GM21526 (cell line): ENCODE measurements around the gene DDT.
"Not testable (repeated sequence)": the region's sequence is repeated elsewhere in the genome, so short reads cannot be mapped to it uniquely, and the experiment has no call there.

Experiments
- ATAC-seq: cut with Tn5 transposase; IDR thresholded peaks from one replicate; pipeline ENCODE4 v1.9.1; 2021; ENCODE audit warnings: moderate library complexity; ENCODE audit not compliant: unreplicated experiment, low FRiP score

The DDT gene

DNA sequence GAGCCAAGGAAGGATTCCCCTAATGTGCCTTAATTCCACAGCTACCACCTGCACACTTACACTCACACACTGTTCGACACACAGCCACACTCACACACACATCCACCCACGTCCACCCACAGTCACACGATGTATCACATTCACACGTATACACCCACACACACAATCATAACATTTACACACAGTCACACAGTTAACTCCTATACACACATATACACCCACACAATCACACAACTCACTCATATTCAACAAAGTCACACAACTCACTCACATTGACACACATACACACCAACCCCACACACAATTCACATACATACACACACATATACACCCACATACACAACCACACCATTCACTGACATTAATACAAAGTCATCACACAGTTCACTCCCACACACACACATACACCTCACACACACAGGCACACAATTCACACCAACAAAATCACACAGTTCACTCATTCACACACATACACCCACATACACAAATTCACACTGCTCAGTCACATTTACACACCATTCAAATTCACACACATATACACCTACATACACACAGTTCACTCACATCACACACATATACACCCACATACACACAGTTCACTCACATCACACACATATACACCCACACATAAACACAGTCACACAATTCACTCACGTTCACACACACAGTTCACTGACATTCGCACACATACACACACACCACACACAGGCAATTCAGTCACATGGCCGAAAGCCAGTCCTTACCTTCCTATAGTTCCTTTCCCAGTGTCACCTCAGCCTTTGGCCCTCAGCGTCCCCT lies 19.8 kb downstream of the DDT start:
- not testable (repeated sequence) for ATAC-seq

DNA sequence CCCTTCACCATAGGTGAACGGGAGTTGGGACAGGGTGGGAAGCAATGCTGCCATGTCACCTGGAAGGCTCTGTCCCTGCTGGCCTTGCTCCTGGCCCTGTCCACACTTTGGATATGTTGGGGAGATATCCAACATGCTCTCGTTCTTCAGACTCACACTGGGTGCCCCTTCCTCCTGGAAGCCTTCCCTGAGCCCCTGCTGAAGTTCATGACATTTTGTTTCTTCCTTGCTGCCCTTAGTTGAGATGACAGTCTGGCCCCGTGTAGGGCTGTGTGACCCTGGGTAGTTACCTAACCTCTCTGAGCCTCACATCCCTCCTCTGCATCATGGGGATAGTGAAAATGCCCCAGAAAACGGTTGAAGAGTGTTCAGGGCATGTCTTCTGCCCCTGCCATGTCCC lies 20.8 kb downstream of the DDT start:
- not testable (repeated sequence) for ATAC-seq

DNA sequence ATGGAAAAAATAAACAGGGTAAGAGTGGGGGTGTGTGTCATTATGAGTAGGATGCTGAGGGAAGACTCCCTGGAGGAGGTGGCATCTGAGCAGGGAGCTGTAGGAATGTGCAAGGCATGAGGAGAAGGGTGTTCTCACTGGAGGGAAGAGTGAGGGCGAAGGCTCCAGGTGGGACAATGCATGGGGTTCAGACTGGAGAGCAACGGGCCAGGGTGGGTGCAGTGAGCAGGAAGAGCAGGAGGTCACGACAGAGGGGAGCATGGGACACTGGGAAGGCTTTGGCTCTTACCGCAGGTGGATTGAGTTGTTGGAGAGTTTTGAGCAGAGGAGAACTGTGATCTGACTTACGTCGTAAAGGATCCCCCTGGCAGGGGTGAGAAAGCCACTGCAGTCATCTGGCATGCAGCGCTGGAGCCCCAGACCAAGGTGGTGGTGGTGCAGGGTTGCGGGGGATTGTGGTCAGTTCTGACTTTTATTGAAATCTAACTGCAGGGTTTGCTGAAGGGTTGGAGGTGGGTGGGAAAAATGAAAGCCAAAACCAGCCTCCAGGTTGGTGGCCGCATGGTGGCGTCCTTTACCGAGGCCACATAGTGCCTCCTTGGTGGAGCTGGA lies 21.3 kb downstream of the DDT start:
- ATAC-seq, result not testable (repeated sequence)

DNA sequence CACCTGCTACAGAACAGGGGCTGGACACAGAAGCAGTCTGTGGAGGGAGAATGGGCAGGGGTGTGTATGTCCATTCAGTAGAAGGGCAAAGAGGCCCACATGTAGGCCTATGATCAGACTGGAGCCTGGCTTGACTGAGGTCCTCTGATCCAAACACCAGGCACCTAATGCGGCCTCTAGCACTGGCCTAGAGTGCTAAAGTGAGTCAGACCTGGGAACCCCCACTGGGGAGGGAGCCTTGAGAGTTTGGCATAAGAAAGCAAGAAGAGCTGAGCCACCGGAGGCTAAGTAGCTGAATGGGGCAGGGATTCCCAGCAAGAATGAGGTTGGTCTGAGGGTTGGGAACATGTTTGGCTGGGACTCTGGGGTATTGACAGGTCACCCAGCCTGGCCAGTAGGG lies 22.9 kb downstream of the DDT start:
- not testable (repeated sequence) for ATAC-seq

DNA sequence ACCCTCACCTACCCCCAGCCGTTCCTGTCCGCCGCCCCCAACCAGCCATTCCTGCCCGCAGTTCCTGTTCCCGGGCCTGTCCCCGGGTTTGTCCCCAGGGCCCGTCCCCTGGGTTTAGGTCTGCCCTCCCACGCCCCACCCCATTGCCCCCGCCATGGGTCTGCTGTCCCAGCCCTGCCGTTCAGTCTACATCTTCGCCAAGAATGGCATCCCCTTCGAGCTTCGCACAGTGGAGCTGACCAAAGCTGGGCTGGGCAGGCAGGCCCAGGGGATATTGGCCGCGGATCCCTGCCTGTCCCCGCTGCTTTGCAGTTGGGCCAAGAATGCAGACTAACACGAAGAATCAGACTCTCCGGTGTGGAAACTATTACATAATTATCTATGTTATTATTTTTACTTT lies 24.5 kb downstream of the DDT start:
- ATAC-seq, result not testable (repeated sequence)

DNA sequence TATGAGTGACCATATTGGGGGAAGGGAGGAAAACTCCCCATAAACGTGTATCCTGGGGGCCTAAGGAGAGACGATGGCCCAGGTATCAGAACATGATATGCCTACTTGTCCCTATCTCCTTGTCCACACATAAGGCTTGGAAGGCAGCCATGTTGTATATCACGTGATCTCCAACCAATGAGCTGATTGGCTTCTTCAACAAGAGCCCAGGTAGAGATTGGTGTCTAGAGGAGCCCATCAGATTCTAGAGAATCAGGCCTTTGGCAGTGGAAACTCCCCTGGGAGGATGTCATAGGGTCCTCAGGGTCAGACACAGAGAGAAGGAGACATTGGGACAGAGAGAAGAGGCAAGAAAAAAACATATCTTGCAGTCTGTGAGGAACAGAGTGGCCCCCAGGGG lies 26.9 kb downstream of the DDT start:
- ATAC-seq, result not testable (repeated sequence)

DNA sequence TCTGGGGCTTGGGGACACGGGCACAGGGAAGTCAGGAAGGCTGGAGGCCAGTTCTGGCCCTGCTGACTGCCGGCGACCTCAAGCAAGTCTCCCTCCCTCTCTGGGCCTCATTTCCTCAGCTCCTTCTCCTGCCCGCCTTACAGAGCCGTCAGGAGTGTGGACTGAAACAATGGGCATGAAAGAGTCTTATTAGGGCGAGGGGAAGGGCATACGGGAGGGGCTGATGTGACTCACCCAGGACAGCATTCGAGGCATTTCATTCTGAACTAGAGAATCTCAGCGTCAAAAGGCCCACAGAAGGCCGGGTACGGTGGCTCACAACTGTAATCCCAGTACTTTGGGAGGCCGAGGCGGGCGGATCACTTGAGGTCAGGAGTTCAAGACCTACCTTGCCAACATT lies 34.1 kb downstream of the DDT start:
- ATAC-seq, result not testable (repeated sequence)

DNA sequence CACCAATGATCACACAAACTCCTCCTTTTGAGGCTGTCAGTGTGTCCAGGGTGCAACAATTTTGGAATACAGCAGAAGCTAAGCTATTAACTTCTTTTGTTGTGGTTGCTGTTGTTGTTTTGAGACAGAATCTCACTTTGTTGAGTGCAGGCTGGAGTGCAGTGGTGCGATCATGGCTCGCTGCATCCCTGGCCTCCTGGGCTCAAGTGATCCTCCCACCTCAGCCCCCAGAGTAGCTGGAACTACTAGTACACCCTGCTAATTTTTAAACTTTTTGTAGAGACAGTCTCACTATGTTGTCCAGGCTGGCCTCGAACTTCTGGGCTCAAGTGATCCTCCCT lies 35.3 kb downstream of the DDT start:
- no peak for ATAC-seq

DNA sequence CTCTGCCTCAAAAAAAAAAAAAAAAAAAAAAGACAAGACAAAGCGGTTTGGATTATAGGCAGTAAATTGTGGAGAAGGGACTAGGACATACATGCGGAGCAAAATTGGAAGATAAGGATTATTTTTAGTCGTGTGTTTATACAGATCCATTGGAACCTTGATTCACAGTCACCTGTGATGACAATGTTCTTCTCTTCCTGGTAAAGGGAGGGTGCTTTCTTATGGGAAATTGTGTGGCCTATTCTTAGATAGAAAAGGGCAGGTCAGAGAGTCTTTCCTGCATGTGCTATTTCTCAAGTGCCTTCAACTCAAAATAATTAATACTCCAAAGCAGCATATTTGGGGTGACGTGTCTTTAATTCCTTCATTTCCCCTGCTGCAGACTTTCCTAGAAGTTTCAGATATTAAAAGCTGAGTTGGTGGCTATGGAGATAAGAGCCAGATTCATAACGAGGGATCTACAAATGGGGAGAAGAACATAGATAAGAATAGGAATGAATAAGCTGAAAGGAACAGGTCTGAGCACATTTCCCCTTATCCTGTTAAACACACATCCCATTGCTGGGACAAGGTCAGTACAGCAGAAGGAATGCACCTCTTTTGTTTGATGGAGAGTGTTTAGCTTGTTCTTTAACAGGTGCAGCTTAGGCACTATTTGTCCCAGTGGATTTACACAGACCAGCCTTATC lies 35.8 kb downstream of the DDT start:
- ATAC-seq, result no peak

DNA sequence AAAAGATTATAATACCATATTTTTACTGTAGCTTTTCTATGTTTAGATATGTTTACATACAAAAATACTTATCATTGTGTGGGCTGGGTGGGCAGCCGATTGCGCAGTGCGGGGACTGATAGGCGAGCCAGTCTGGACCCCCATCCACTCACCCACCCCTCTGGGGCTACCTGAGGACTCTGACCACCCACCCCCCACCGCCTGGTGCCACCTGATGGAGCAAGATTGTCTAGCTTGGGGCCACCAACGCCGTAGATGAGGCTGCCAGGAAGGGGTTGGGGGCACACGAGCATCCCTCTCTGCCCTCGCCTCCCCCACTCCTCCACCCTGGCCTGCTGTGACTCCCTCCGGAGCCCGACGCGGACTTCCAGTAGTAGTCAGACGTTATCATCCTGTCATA lies 47.7 kb downstream of the DDT start:
- no peak for ATAC-seq

DNA sequence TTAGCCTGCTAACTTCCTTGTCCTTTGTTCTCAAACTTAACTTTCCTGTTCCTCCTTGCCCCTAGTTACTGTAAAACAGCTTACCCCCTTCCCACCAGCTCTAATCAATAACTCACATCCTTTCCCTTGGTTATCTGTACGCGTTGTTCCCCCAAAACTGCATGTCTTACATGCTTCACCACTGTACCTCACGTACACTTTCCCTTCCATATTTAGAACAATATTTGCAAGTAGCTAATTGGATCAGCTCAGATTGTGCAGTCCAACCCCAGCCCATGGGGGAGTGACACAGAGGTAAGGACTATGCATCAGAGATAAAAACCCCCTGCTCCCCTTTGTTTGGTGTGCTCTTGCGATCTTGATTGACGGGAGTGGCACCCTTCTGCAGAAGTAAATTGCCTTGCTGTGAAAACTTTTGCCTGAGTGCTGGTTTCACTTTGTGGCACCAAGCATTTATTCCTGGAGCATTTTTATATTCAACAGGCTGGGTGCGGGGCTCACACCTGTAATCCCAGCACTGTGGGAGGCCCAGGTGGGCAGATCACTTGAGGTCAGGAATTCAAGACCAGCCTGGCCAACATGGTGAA lies 49.1 kb downstream of the DDT start:
- no peak for ATAC-seq

DNA sequence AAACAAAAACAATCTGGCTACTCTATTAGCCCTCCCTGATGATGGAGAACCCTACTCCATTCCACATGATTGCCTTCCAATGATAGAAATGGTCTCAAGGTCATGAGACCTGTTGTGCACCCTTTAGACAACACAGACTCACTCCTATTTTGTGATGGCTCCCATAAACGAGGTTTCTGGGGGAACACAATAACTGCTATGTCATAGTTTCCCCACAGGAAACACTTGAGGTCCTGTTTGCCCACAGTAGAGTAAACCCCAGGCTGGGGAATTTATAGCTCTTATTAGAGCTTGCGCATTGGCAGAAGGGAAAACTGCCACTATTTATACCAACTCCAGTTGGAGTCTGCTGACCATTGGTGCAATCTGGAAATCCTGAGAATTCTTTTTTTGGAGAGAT lies 51.3 kb downstream of the DDT start:
- ATAC-seq, result no peak

DNA sequence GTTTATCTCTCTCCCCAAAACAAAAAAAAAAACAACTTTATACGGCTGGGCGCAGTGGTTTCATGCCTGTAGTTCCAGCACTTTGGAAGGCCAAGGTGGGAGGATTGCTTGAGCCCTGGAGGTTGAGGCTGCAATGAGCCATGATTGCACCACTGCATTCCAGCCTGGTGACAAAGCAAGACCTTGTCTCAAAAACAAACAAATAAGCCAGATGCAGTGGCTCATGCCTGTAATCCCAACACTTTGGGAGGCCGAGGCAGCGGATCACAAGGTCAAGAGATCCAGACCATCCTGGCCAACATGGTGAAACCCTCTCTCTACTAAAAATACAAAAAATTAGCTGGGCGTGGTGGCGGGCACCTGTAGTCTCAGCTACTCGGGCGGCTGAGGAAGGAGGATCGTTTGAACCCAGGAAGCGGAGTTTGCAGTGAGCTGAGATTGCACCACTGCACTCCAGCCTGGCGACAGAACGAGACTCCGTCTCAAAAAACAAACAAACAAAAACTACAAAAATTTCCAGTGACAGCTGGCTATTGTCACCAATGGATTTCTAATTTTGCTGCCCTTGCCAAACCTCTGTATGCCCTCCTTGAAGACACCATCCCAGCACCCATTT lies 52.5 kb downstream of the DDT start:
- not testable (repeated sequence) for ATAC-seq
